ENCODE measurements around the gene PSME3.

PSME3 gene

DNA sequence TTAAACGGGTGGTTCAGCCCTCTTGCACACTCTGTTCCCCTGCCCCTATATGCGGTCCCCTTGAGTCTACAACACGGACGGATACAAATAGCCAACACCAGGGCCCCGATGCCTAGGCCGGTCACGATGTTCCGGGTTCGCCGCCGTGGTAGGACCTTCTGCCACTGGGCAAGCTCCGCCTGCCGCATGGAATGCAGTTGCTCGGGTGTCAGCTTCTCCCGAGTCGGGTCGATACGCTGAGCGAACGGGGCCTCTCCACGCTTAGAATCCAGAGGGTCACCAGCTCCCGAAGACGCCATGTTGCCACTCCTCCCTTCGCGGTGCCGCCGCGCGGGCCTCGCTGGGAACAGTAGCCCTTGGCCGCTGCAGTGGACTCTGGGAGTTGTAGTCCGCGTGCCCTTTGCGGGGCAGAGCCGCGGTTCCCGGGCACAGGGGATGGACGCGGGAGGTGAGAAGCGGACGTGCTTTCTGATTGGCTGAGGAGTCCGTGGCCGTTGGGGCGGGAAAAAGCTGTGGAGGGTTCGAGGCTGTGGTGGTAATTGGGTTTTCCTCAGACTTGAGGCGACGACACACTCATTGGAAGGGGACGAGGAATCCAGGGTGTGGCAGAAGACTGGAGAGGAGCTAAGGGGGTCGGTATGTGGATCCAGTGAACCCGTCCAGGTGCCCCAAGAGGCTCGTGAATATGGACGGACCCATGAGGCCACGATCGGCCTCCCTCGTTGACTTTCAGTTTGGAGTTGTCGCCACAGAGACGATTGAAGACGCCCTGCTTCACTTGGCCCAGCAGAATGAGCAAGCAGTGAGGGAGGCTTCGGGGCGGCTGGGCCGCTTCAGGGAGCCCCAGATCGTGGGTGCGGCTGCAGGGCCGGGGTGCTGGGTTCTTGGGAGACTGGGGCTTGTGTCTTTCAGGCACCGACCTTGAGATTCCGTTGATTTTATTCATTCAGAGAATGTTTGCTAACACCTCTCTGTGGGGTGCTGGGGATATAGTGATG is 34.5 kb upstream of the PSME3 start, which contains the start of the genes CNTD1 and COA3:
Gene CNTD1 (plus strand): TSS at position 479 of the 998 bp plus-strand sequence. CDS start 207 bp downstream, at position 686.
Gene COA3 (minus strand): TSS at position 322 of the 998 bp plus-strand sequence. CDS start 23 bp downstream, at position 299.
- TF ChIP-seq CTCF (IDR thresholded peaks at IDR 0.05; ENCODE audit: low read depth, low read length) = no peak
- in situ Hi-C loops (cut with HindIII; ENCODE audit: low sequenced_read_pairs) = no loop called here
- peak; percentile 81 for DNase-seq (ENCODE audit: low read depth, low spot score)
- peak within 1 kb of the TSS; percentile 84 for H3K4me3 ChIP-seq (ENCODE audit: low read depth, low read length)

GRCh38 chr17:42803074-42803883 is 29.9 kb upstream of the PSME3 start:
- in situ Hi-C loops (cut with HindIII; ENCODE audit: low sequenced_read_pairs) = no loop called here
- peak; percentile 89 for DNase-seq (ENCODE audit: low read depth, low spot score)
- no peak for TF ChIP-seq CTCF (IDR thresholded peaks at IDR 0.05; ENCODE audit: low read depth, low read length)
- H3K4me3 ChIP-seq (ENCODE audit: low read depth, low read length) = no peak overlapping the region

GRCh38 chr17:42804918-42805367 is 28.3 kb upstream of the PSME3 start:
- in situ Hi-C loops (cut with HindIII; ENCODE audit: low sequenced_read_pairs) = no loop called here
- H3K4me3 ChIP-seq (ENCODE audit: low read depth, low read length) = no peak overlapping the region
- no peak for DNase-seq (ENCODE audit: low read depth, low spot score)
- TF ChIP-seq CTCF (IDR thresholded peaks at IDR 0.05; ENCODE audit: low read depth, low read length) = no peak

DNA sequence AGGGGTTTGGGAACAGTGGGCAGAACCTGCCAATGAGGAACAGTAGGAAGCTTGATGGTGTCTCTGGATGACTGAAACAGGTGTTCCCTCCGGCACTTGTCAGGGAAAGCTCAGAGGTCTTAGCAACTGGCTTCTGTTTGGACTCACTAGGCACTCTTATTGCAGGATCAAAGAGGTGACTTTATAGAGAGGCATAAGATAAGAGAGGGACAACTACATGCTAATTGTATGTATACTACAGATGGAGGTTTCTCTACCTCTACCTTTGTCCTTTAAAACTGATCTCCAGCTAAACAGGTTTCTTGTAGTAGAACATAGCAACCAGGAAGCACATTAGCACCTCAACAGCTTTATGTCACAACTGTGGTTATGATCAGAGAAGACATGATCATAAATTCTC is 26.9 kb upstream of the PSME3 start:
- TF ChIP-seq CTCF (IDR thresholded peaks at IDR 0.05; ENCODE audit: low read depth, low read length) = no peak
- in situ Hi-C loops (cut with HindIII; ENCODE audit: low sequenced_read_pairs) = no loop called here

DNA sequence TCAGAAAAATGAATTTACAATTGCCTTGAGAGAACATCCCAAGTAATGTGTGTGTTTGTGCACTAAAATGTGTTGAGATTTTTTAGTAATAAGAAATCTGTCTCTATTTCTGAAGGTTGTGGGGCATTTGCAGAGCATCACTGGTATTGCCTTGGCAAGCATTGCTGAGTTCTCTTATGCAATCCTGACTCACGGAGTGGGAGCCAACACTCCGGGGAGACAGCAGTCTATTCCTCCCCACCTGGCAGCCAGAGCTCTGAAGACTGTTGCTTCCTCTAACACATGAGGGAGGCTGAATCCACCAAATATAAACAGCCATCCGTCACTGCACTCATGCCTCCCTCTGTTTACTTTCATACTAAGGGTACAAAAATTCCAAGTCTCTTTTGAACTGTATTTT is 23.9 kb upstream of the PSME3 start:
- in situ Hi-C loops (cut with HindIII; ENCODE audit: low sequenced_read_pairs) = no loop called here
- no peak overlapping the region for H3K4me3 ChIP-seq (ENCODE audit: low read depth, low read length)
- DNase-seq (ENCODE audit: low read depth, low spot score) = peak; percentile 66
- TF ChIP-seq CTCF (IDR thresholded peaks at IDR 0.05; ENCODE audit: low read depth, low read length) = no peak

More for the DNA sequence above, 26.9 kb upstream of the PSME3 start:
- DNase-seq (ENCODE audit: low read depth, low spot score) = no peak
- no peak overlapping the region for H3K4me3 ChIP-seq (ENCODE audit: low read depth, low read length)

All from astrocyte of the spinal cord (primary cell).